ENCODE measurements around the gene MUC4. TPM values are rescaled to one million over a fixed set of nuclear protein-coding genes. Genes with fewer than 3 reads are reported as not detected.
"Not testable (repeated sequence)": the region's sequence is repeated elsewhere in the genome, so short reads cannot be mapped to it uniquely, and the experiment has no call there.

The MUC4 gene
- total RNA-seq, 1 donor from 2014 or later, result not detected

DNA sequence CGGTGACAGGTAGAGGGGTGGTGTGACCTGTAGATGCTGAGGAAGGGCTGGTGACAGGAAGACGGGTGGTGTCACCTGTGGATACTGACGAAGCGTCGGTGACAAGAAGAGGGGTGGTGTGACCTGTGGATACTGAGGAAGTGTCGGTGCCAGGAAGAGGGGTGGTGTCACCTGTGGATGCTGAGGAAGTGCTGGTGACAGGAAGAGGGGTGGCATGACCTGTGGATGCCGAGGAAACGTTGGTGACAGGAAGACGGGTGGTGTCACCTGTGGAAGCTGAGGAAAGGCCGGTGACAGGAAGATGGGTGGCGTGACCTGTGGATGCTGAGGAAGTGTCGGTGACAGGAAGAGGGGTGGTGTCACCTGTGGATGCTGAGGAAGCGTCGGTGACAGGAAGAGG is 27.7 kb downstream of the MUC4 start:
- peak in 1 of 2 donors; percentile 5 for DNase-seq (ENCODE audit: low read depth in 2 of 2)

DNA sequence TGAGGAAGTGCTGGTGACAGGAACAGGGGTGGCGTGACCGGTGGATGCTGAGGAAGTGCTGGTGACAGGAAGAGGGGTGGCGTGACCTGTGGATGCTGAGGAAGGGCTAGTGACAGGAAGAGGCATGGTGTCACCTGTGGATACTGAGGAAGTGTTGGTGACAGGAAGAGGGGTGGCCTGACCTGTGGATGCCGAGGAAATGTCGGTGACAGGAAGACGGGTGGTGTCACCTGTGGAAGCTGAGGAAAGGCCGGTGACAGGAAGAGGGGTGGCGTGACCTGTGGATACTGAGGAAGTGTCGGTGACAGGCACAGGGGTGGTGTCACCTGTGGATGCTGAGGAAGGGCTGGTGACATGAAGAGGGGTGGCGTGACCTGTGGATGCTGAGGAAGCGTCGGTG is 30.5 kb downstream of the MUC4 start:
- DNase-seq (ENCODE audit: low read depth in 2 of 2), result not testable (repeated sequence)

DNA sequence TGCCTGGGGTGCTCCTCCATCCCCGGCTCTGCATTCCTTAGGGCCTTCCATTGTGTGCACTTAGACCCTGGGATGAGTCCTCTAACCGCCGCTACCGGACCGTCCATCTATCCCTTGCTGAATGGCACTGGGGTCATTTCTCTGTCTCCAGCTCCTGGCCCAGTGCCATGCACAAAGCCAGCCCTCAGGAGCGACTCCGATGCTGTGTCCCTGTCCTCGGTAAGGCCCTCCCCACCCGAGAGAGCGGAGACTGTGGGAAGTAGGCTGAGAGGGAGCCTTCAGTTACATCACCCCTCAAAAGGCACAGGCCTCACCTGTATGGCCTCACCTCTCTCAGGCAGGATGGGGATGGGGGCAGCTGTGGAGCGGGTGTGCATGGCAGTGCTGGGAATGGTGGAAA is 33.8 kb downstream of the MUC4 start:
- no peak for DNase-seq (ENCODE audit: low read depth in 2 of 2)

DNA sequence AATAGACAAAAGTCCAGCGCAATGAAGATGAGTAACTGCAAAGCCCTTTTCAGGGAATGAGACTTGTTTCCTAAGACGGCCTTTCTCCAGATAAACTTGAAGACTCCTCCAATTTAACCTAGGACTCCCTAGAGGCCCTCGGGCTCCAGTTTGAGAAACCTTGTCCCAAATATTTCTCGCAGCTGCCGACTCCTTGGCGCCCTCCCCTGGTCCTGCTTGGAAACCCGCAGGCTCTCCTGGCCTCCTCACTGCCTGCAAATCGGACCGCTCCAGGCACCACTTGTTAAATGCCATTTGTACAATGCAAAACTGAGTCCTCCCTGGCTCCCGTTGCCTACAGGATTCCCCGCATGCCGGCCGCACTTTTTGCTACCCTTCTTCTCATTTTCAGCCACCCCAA is 36.8 kb downstream of the MUC4 start:
- DNase-seq (ENCODE audit: low read depth in 2 of 2), result peak; percentile 21 to 46

DNA sequence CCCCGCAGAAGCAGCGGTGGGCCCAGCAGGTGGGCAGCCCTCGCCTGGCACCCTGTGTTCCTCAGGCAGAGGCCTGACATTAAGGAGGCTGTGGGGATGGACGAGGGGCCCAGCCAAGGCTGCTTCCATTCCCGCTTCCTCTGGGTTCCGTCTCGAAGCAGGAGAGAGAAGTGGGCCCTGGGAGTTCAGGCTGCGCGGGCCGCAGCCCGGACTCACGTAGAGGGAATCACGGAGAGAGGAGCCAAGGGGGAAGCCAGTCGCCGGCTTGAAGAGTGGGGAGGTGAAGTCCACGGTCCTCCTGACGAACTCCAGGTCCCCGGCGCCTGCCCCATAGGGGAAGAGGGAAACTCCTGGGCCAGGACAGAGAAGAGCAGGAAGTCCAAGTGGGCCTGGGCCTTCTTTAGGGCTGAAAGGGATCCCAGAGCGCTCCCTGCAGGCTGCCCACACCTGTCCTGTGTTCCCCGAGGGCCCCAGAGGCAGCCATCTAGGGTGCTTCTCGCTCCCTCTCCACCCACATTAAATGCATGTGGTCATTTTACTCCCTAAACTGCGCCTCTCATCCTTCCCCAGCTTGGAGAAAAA is 37.7 kb downstream of the MUC4 start:
- DNase-seq (ENCODE audit: low read depth in 2 of 2), result no peak

GRCh38 chr3:195771646-195772300 is 40.0 kb downstream of the MUC4 start:
- DNase-seq (ENCODE audit: low read depth in 2 of 2), result no peak

GRCh38 chr3:195770841-195771645 is 40.7 kb downstream of the MUC4 start:
- DNase-seq (ENCODE audit: low read depth in 2 of 2), result not testable (repeated sequence)

DNA sequence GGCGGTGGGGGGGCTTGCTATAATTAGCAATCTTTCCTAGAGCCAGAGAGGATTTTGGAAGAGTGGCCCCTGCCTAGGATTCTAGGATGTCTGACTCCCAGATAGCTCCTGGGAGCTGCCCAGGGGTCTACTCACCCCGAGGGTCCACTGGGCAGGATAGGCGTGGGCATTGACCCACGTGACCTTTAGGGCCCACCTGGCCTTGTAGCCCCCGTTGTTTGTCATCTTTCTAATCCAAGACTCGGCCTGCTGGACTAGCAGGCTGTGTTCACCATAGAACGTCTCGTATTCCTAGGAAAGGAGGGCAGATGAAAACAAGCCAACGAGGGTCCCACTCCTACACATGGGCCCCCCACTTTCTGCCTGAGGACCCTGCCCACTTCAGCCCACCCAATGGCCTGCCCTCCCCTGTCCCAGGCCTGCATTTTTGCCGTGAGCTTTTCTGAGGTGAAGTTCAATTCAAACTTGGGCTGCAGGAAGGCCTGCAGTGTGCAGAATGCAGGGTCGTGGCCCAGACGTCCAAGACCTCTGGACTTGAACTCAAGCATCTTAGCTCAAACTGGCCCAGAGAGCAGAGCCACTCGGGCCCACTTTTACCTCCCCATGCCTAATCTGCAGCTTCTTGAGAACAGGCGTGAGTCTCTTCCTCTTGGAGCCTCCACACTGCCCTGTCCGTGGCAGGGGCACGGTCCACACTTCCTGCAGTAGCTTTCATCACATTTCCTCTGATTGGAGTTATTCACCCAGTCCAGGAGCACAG is 41.5 kb downstream of the MUC4 start:
- DNase-seq (ENCODE audit: low read depth in 2 of 2), result peak; percentile 73 to 87

DNA sequence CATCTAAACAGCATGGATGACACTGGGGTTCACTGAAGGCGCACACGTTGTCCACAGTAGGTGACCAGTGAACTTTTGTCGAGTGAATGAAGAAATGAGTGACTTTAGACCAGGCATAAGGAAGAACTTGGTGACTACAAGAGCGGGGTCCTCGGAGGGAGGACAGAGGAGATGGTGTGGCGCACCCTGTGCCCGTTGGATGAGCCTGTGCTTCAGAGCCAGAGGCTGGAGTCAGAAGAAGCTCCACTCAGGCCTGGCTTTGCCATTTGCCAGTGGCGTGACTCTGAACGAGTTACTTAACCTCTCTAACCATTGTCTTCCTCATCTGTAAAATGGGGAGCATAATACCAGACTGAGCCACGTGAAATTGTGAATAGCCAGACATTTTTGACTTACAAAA is 42.2 kb downstream of the MUC4 start:
- DNase-seq (ENCODE audit: low read depth in 2 of 2), result no peak

DNA sequence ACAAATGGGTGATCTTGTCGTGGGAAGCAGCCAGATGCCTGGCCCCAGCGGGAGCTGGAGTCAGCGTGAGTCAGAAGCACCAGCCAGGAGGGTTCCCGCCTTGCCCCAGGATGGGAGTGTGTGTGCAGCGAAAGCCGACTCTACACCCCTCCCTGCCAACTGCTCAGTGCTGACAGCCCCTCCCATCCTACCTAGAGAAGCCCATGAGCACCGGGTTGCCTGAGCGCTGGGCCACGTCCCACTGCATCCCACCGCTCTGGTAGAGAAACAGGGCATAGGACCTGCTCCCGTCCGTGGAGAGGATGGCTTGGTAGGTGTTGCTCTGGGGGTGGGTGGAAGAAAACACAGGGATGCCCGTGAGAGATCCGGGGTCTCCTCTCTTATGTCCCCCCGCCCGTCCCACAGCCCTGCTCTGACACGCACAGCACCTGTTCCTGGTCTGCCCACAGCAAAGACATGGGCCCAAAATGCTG is 42.9 kb downstream of the MUC4 start:
- no peak for DNase-seq (ENCODE audit: low read depth in 2 of 2)

DNA sequence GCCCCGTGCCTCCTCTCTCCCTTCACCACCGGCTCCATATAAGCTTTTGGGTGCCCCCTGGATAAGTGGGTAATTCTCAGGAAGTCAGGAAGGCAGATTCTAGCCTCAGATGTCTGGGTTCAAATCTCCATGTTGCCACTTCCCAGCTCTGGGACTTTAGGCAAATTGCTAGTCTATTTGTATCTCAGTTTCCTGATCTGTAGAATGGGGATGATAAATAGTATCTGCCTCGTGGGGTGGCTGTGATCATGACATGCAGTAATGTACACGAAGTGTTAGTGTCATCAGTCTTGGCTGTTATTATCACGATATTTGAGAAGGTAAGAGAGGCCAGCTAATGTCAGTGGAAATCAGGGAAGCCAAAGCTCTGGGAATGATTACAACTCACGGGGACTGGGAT is 43.3 kb downstream of the MUC4 start:
- DNase-seq (ENCODE audit: low read depth in 2 of 2), result no peak

DNA sequence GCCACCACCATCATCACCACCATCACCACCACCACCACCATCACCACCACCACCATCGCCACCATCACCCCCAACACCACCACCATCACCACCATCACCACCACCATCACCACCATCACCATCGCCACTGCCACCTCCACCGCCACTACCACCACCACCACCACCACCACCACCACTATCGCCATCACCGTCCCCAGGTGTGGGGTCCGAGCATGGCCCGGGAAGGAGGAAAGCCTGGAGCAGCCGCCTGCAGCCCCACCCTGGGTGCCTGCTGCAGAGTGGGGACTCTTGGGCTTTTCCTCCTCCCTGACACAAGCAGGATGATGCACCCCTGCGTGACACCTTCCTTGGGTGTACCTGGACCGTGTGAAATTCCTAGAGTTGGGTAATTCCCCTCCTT is 43.9 kb downstream of the MUC4 start:
- no peak for DNase-seq (ENCODE audit: low read depth in 2 of 2)

DNA sequence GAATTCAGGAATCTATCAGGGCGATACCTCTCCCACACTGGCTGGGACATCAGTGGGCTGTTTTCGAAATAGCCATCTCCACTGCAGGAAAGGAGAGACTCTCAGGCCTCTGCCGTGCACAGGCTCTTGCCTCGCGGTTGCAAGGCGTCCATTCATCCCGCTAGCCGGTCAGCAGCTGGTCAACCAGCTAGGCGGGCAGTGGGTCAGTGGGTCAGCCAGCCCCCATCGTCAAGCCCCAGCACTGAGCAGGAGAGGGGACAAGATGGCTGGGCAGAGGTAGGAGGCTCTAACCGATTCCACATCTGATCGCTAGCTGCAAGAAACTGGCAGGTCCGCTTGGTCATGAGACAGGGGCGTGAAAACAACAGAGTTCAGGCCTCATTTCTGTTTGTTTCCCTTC is 45.1 kb downstream of the MUC4 start:
- no peak for DNase-seq (ENCODE audit: low read depth in 2 of 2)

GRCh38 chr3:195764961-195765706 is 46.6 kb downstream of the MUC4 start:
- no peak for DNase-seq (ENCODE audit: low read depth in 2 of 2)

GRCh38 chr3:195763843-195764825 is 47.6 kb downstream of the MUC4 start:
- DNase-seq (ENCODE audit: low read depth in 2 of 2), result no peak

GRCh38 chr3:195763076-195763830 is 48.5 kb downstream of the MUC4 start:
- no peak for DNase-seq (ENCODE audit: low read depth in 2 of 2)

GRCh38 chr3:195762611-195763010 is 49.1 kb downstream of the MUC4 start:
- no peak for DNase-seq (ENCODE audit: low read depth in 2 of 2)

DNA sequence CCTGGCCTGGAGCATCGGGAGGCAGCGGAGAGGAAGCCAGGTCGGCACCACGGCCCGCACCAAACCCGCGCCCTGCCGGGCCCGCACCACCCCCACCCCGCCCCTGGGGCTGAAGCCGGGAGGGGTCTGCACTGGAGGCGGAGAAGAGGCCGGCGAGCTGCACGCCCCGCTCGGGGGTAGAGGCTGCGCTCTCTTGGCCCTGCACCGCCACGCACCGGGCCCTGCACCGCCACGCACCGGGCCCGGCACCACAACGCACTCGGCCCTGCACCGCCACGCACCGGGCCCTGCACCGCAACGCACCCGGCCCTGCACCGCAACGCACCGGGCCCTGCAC is 49.5 kb downstream of the MUC4 start:
- DNase-seq (ENCODE audit: low read depth in 2 of 2), result no peak

GRCh38 chr3:195761567-195762248 is 50.0 kb downstream of the MUC4 start:
- DNase-seq (ENCODE audit: low read depth in 2 of 2), result no peak
